ELF-1 (cell line): ENCODE data around the gene EYA4.

ENCODE experiments used
- DNase-seq: peaks from one replicate; pipeline ENCODE4 v3.0.0-alpha.2; 2016; ENCODE audit warnings: low read depth, low spot score

The EYA4 gene

DNA sequence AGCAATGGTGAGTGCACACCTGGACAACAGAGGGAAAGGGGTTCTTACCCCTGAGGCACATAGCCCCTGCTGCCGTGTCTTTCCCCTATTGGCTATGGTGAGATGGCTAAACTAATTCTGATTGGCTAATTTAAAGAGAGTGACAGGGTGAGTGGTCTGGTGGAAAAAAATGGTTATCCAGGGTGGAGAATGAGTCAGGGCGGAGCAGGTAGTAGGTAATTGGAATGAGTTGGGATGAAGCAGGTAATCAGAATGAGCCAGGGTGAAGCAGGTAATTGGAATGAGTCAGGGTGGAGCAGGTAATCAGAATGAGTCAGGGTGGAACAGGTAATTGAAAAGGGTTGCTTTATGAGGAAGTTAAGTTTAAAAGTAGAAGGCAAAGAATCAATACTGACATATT is 200.3 kb downstream of the EYA4 start:
- DNase-seq = no peak

DNA sequence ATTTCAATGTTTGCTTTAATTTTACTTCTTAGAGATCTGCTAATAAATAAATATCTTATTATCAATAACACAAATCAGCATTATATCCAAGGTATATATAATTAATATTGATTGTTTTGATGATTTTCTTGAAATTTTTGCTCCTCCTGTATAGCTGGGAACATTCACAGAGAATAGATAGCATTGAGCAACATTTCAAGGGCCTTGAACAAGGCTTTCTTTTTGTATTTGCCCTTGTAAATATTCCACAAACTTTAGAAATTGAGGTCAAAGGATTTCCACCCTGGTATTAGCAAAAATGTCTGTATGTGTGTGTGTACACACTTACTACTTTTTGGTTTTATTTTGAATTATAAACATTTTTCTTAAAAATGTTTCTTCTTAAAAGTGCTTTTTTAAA is 205.6 kb downstream of the EYA4 start:
- DNase-seq = no peak

DNA sequence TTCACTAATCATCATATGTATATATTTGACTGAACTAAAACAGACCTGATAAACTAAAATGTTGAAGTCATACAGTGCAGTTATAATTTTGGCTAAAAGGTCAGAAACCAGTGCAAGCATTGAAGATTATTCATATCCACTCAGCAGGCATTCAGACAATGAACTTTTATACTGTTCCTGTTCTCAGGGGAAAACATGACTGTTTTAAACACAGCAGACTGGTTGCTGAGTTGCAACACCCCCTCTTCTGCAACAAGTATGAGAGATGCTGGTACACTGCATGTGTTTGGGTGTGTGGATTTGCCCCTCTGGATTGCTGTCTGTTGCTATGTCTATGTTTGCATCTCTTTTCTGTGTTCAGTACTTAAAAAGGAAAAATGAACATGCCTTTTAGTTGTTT is 206.8 kb downstream of the EYA4 start:
- DNase-seq = no peak

DNA sequence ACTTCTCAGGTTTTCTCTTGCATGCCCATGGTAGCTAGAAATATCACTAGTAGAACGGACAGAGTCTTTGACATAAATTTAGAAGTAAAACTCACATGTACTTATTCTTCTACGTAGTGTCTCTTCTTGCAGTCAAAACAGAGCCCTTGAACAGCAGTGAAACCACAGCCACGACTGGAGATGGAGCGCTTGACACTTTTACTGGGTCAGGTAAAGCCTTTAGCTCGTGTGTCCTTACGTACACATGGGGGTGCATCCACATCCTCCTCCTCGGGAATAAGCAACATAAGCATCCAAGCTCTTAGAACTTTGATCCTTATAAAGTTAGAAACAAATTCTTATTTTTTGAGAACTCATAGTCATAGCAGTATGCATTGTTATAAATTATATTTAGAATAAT is 215.3 kb downstream of the EYA4 start:
- peak; percentile 1 for DNase-seq

DNA sequence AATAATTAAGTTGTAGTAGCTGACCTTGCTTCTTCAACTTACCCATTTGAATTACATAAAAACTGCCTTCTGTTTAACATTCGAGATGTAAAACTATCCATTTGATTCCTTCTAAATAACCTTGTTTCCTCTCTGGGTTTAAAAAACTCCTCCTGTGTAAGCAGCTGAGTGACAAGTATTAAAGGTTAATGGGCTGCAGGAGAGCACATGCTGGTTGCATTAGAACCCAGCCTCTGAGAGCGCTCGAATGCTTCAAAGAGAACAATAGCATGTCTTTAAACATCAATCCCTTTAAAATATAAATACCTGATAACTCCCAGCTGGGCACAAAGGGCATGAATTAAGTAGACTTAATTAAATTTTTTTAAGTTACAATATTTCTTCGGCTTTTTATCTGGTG is 215.8 kb downstream of the EYA4 start:
- peak; percentile 4 for DNase-seq

DNA sequence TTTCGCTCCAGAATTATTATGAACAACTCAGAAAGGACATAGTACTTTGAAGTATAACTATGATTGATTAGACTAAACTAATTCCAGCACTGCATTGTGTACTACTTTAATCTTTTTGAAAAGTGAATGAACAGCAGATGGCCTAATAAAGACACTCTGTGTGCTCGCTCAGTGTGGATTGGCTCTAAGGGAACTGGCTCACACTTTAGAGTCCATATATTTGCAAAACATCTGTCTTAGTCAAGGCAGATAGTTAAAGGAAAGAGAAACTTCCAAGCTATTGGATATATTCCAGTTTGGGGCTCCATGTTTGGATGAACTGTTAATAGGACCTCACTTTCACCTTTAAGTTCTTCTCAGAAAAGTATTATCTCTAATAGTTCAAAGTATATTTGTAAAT is 218.9 kb downstream of the EYA4 start:
- no peak for DNase-seq

DNA sequence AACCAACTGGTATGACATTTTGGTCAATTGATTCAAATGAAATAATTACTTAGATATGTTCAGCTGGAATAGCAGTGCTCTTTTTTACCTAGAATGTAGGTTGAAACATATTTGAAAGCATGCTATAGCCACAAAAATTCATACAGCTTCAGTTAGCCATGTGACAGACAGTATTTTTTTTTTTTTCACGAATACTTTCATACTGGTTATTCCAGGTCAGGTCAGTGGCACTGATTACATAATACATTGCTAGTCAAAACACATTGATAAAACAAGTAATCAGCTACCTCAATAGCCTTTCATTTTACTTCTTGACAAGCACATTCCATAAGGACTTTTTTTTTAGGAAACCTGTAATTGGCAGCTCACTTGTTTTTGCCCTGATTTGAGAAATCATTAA is 222.6 kb downstream of the EYA4 start:
- no peak for DNase-seq

DNA sequence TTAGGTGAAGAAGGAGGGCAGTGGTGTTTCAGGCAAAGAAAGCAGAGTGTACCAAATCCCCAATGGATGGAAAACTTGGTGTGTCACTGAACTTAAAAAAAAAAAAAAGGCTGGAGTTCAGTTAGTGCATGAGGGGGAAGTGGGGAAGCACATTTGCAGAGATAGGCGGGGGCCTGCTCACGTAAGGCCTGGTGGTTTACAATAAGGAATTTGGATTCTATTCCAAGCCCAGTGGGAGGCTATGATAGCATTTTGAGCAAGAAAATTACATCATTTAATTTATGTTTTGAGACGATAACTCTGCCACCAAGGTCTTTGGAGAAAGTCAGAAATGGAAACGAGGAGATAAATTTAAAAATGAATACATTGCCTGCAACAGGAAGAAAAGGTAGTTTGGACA is 225.5 kb downstream of the EYA4 start:
- DNase-seq = no peak

DNA sequence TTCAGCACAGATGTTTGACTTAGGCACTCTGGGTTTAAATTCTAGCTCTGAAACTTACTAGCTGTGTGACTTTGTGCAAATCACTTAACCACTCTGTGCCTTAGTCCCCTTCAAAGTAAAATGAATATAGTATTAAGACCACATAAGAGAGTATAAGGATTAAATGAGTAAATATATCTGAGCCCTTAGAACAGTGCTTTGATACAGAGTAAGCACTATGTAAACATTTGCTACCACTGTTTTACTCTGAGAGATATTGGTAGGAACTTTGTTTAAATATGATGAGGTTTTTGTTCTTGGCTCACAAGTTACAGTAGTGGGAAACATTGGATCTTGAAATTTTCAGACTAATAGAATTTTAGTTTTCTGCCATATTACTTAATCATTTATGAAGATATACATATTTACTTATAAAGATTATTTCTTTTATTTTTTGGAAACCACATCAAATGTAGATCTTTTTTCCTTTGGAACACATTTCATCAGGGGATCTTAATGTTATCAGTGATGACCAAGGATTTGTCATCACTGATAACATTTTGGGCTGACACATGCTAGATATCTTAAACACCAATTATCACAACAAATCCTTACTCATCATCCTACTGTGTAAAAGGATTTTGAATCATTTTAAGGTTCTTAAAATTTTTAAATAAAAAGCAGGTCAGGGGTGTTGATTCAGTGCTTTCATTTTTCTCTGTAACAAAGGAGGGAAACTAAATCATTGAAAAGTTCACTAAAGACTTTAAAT is 226.2 kb downstream of the EYA4 start:
- DNase-seq = no peak

DNA sequence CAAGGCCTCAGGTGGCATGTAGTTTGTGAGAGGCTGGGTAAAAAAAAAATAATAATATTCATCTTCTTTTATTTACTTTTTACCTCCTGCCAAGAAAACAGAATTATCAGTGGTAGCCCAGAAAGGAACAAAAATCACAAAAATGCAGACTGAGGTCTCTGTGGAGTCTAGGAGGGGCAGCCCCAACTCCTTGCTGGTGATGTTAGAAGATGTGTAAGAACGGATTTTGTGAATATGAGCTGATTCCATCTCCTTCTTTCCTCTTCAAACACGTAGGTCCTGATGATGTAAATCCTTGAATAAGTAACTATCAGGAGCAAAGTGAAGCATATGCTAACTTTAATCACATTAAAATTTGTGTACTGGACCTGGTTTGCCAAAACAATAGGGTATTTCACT is 226.8 kb downstream of the EYA4 start:
- DNase-seq = no peak

DNA sequence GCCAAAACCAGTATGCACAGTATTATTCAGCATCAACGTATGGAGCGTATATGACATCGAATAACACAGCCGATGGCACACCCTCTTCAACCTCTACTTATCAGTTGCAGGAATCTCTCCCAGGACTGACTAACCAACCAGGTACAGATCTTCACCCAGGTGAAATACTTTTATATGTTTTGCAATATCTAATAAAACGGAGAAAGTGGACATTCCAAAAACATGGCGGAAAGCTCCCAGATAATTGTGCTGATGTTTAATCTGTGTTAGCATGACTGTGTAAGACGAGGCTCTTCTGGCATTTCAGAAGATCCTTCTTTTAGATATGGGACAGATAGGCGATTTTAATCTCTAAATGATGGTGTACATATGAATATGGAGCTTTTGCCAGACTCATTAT is 227.4 kb downstream of the EYA4 start:
- DNase-seq = no peak

DNA sequence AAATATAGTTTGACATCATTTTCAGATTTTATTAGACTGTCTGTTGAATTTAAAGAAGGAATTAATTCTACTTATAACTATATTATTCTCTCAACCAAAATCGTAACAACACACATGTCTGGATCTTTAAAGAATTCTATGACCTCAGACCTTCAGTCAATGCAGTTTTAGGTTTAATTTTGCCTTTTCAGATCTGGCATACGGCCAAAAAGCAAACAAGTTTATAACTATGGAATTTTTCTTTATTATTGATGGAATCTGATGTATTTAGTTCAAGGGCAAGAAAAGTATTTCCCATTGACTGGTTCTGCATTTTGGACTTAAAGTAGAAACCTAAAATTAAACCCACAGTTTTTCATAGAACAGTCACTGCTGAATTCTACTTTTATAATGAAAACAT is 233.4 kb downstream of the EYA4 start:
- no peak for DNase-seq

DNA sequence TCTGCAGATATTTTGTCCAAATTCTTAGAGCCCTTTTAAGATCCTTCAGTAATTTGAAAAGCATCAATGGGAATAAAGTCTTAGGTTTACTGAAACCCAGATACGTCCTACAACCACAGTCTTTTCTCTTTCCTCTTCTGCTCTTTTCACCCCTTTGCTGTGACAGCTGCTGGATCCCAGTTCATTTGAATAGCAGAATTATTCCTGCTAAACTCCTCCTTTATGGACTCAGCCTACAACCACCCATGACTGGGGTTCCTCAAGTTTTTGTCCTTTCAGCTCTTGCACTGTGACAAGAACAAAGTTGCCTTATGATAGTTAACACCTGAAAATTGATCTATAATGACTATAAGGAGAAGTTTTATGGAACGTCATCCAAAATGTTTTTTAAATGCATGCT is 237.5 kb downstream of the EYA4 start:
- no peak for DNase-seq

DNA sequence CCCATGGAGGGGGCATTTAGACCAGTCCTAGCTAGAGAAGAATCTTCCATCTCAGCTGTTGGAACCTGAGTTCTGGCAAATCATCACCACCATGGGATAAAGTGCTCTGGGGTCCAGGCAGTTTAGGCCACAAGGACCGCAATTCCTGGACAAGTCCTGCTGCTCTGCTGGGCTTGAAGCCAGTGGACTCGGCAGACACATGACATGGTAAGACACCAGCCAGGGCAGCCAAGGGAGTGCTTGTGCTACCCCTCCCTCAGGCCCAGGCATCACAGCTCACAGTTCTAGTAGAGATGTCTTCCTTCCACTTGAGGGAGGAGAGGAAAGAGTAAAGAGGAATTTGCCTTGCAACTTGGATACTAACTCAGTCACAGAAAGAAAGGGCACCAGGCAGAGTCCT is 246.0 kb downstream of the EYA4 start:
- DNase-seq = no peak

DNA sequence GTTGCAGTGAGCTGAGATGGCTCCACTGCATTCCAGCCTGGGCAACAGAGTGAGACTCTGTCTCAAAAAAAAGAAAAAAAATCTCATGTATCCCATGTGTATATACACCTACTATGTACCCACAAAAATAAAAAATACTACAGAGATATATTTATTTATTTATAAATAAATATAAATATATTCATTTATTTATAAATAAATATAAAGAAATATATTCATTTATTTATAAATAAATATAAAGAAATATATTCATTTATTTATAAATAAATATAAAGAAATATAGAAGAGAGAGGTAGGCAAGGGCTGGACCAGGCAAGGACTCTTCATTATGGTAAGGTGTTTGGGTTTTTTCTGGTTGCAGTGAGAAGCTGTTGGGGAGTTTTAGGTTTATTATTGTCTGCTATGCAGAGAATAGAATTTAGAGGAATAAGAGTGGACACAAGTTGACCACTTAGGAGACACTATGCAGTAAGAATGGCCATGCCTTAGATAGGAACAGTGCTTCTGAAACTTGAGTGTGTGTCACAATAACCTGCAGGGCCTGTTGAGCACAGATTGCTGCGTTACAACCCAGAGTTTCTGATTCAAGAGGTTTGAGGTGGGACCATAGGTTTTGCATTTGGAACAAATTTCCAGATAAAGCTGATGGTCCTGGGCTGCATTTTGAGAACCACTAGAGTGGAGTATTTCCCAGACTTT is 254.2 kb downstream of the EYA4 start:
- DNase-seq = no peak

DNA sequence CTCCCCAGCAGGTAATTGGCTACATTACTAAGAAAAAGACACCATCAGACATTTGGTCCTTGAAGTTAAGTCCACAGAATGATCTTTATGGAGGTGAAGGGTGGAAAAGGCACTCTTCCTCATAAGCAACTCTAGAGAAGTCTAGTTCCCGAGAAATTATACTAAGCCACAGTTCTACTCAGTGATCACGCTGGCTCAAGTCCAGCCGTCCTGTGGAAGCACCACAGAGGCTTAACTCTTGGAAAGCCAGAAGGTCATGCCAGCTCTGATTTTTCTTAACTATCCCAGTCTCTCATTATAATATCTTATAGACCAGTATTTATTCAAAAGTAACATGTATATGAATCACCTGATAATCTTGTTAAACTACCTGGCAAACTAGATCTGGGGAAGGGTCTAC is 258.5 kb downstream of the EYA4 start:
- DNase-seq = no peak

DNA sequence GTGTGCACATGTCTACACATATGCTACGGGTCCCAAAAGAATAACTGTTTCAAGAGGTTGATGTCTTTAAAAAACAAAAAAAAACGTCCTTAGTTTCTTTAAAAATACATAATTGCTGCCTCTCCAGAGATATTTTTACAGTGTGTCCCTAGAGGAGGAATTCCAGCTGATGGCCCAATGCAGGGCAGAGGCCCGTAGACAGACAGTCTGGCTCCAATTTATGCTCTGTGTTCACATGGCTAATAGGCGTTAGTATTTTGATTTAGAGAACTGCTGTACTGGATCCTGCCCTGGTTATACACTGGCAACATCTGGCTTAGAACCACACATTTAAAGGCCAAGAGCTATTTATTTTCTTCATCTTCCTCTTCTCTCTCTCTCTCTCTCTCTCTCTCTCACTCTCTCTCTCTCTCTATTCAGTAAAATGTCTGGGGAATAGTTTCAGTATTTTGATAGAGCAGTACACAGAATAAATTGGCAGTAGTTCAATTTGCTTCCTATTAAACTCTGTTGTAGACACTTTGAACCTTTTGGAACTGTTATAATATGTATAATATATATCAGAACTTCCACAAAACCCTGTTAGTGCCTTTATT is 260.6 kb downstream of the EYA4 start:
- DNase-seq = no peak

DNA sequence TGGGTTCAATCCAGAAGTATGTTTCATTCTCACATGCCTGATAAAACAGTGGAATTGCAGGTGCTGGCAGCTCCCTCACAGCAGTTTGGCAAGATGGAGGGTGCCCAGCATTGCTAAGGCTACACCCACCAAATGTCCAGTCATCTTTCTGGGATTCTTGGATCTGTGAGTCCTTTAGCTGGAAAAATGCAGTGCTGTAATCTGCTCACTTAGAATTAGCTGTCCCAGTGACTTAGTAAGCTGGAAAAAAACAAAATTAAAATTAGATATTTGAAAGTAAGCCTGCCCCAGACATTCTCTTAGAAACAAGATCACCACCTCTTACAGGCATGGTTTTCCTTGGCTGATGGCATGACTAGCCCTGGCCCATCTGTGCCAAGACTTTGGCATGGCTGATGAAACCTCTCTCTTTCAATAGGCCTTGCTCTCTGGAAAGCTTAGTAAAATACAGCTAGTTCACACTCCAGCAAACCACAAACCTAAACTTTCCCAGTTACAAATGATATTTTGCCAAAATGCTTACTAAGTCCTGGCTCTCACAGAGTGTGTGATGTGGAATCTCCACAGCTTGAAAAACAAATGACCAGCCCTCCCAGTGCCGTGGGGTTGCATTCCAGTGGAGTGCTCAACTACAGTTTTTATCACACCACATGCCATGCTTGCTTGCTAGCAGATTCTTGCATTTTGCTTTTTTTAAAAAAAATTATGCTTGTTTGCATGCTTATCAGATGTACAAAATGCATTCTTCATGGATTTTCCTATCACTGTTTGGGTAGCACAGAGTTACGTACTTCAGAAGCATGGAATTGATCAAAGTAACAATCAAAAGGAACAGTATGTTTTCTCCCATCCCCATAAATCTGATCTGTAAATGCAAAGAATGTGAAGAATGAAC is 261.5 kb downstream of the EYA4 start:
- DNase-seq = no peak

DNA sequence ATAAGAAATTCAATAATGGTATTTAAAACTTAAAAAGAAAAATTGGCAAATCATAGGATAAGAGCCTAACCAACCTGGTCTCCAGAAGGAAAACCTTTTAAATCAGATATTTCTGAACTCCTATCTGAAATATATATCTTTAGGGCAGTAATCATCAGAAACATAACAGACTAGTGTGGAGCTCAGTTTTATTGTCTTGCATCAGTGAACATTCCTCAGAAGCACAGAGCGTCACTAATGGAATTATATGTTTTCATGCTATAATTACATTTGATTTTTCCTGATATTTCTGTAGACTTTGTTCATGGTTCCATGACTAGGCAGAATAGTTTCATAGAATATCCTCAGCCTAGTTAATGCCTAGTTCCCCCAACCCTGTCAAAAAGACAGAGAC is 262.2 kb downstream of the EYA4 start:
- DNase-seq = no peak

DNA sequence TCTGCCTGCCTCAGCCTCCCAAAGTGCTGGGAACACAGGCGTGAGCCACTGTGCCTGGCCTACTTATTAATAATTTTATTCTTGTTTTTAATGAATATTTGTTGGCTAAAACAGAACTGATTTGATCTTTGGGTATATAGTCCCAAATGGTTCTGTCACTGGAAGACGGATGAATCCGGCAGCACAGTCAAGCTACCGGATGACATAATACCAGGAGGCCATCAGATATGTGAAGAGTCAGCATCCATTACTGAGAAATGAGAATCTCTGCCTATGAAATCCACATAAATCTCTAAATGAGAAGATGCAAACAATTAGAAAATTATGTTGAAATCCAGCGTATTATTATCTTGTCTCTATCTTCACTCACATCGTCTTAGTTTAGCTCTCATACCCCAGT is 263.0 kb downstream of the EYA4 start:
- DNase-seq = no peak

DNA sequence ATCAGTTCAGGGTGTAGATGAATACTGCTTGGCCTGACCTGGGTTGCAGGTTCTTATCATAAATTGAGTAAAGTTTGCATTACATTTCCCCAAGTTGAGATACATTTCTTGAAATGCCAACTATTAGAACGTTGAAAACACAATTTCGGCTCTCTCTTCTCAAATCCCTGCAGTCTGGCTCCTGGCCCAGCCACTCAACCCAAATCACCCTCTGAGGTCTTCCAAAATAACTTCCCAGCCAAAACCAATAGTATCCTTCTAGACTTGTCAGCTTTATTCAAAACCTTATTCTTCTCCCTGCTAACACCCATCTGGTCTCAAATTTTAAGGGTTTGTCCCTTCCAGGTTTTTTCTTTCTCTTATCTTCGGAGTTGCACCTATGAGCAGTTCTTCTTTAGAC is 263.6 kb downstream of the EYA4 start:
- DNase-seq = no peak

DNA sequence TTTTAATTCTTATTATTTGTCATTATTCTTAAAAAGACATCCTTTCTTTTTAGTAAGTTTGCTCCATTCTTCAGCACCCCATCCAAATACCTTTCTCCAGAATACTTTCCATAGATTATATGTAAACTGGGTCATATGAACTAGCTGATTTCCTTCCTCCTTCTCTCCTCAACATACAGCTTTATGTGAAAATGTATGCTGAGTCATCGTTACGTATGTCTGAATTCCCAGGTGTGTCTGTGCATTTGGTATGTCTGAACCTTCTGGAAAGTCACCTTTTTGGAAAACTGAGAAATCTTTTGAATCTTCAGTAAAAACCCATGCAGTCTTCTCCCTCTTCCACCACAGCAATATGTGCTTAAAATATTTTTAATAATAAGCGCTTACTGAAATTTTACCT is 264.5 kb downstream of the EYA4 start:
- no peak for DNase-seq
